HCT116 (cell line): Measurements from ENCODE around the gene KRTAP29-1. TPM values are rescaled to one million over a fixed set of nuclear protein-coding genes. Genes with fewer than 3 reads are reported as not detected.

Source experiments
- ATAC-seq: fragments of 200-7000 bp; cut with Tn5 transposase; 2 replicates; pipeline ENCODE4 v1.9.1; 2020; ENCODE audit warnings: mild to moderate bottlenecking, moderate library complexity
- BruUV-seq: library from RNA; stranded (reverse); fragments of 400-500 nt; replicated peaks from 2 replicates; lab custom pipeline; 2021; lab: Mats Ljungman, UMichigan
- CTCF ChIA-PET: fragments of 300-600 bp; sonication (Branson Sonifier 250); formaldehyde crosslinking; loops from one replicate; lab custom pipeline; 2021; ENCODE audit warnings: antibody characterized with exemption; lab: Charles Lee
- POLR2A ChIA-PET: fragments of 300-600, 350-600 bp; sonication (Branson Sonifier 250); formaldehyde crosslinking; loops from one replicate; lab custom pipeline; 2021; ENCODE audit warnings: antibody characterized with exemption; lab: Charles Lee
- RAD21 ChIA-PET, 2 experiments: fragments of 300-600 bp; sonication (Branson Sonifier 250); formaldehyde crosslinking; loops; one replicate each; lab custom pipeline; 2023; ENCODE audit warnings: low total read pairs in 2 of 2; ENCODE audit not compliant: uncharacterized antibody in 2 of 2, unreplicated experiment in 2 of 2, low non-redundant PET in 1 of 2; lab: Charles Lee
- DNase-seq: peaks from one replicate; pipeline ENCODE4 v3.0.0-alpha.2; 2010; ENCODE audit warnings: low read depth, low spot score
- H2AFZ ChIP-seq: fragments of 200-600 bp; shearing (Covaris generic), sonication (generic); 2 replicates; pipeline ENCODE4 v1.6.1; 2017; ENCODE audit warnings: low read depth, mixed run types, mixed read lengths, antibody characterized with exemption, low read length; ENCODE audit not compliant: poor library complexity, severe bottlenecking
- H3K27ac ChIP-seq: 2 replicates; pipeline ENCODE4 v1.5.1; 2012; ENCODE audit warnings: low read depth, low read length
- H3K27me3 ChIP-seq: fragments of 200-600 bp; sonication (generic); 2 replicates; pipeline ENCODE4 v1.6.1; 2016; ENCODE audit warnings: mixed run types, low read length, mixed read lengths; ENCODE audit not compliant: insufficient read depth
- H3K36me3 ChIP-seq, 2 experiments: fragments of 200-500 bp in 1 of 2; fragments of 200-600 bp in 1 of 2; sonication (Bioruptor generic) in 1 of 2; sonication (generic) in 1 of 2; 2 replicates each; pipeline versions ENCODE4 v1.5.1 to v1.6.1; 2014 to 2016; ENCODE audit warnings: low read length in 2 of 2, inconsistent platforms in 1 of 2, mixed read lengths in 1 of 2, mixed run types in 1 of 2; ENCODE audit not compliant: insufficient read depth in 2 of 2, control insufficient read depth in 1 of 2
- H3K4me1 ChIP-seq, 2 experiments: fragments of 200-600 bp in 1 of 2; sonication (generic) in 1 of 2; 2 replicates each; pipeline versions ENCODE4 v1.5.1 to v1.6.1; 2012 to 2017; ENCODE audit warnings: low read length in 2 of 2, inconsistent platforms in 1 of 2, mild to moderate bottlenecking in 1 of 2, mixed read lengths in 1 of 2, mixed run types in 1 of 2, moderate library complexity in 1 of 2; ENCODE audit not compliant: insufficient read depth in 2 of 2, control insufficient read depth in 1 of 2
- H3K4me2 ChIP-seq: fragments of 200-600 bp; sonication (generic); 2 replicates; pipeline ENCODE4 v1.6.1; 2017; ENCODE audit warnings: mixed run types, low read length, mixed read lengths
- H3K4me3 ChIP-seq, 2 experiments: fragments of 200-600 bp in 1 of 2; sonication (generic) in 1 of 2; replicated peaks in 1 of 2; 2 replicates each; pipeline ENCODE4 v1.5.1; 2011 to 2016; ENCODE audit warnings: low read length in 2 of 2, control low read depth in 1 of 2, low read depth in 1 of 2, mild to moderate bottlenecking in 1 of 2, mixed read lengths in 1 of 2, mixed run types in 1 of 2
- H3K79me2 ChIP-seq: fragments of 200-600 bp; sonication (generic); 2 replicates; pipeline ENCODE4 v1.6.1; 2017; ENCODE audit warnings: mild to moderate bottlenecking, mixed run types, low read length, moderate library complexity, mixed read lengths; ENCODE audit not compliant: insufficient read depth
- H3K9ac ChIP-seq: fragments of 200-600 bp; sonication (generic); 2 replicates; pipeline ENCODE4 v1.6.1; 2016; ENCODE audit warnings: low read length, mixed read lengths
- H3K9me2 ChIP-seq: fragments of 200-600 bp; sonication (generic), shearing (Covaris generic); 2 replicates; pipeline ENCODE4 v1.6.1; 2017; ENCODE audit warnings: mixed run types, mild to moderate bottlenecking, moderate library complexity; ENCODE audit not compliant: insufficient read depth
- H3K9me3 ChIP-seq, 2 experiments: fragments of 200-500 bp in 1 of 2; fragments of 200-600 bp in 1 of 2; sonication (Bioruptor generic) in 1 of 2; sonication (generic) in 1 of 2; 2 replicates each; pipeline ENCODE4 v1.6.1; 2014 to 2017; ENCODE audit warnings: low read length in 2 of 2, mixed read lengths in 2 of 2, inconsistent platforms in 1 of 2, low read depth in 1 of 2, mild to moderate bottlenecking in 1 of 2, mixed run types in 1 of 2, moderate library complexity in 1 of 2; ENCODE audit not compliant: control insufficient read depth in 1 of 2, insufficient read depth in 1 of 2
- H4K20me1 ChIP-seq: fragments of 200-600 bp; sonication (generic), shearing (Covaris generic); 2 replicates; pipeline ENCODE4 v1.6.1; 2017; ENCODE audit warnings: mixed run types, mild to moderate bottlenecking, moderate library complexity; ENCODE audit not compliant: insufficient read depth
- ELF1 ChIP-seq: IDR thresholded peaks from 2 replicates; pipeline ENCODE4 v1.6.1; 2012; ENCODE audit warnings: low read depth, borderline replicate concordance
- EZH2phosphoT487 ChIP-seq: fragments of 200-600 bp; IDR thresholded peaks from 2 replicates; pipeline ENCODE4 v1.6.1; 2018; ENCODE audit warnings: antibody characterized with exemption, borderline replicate concordance
- POLR2A ChIP-seq: IDR thresholded peaks from 2 replicates; pipeline ENCODE4 v1.7.0; 2011; ENCODE audit warnings: borderline replicate concordance; ENCODE audit not compliant: insufficient read depth, insufficient read length; ENCODE audit errors: extremely low read depth
- RAD21 ChIP-seq: IDR thresholded peaks from 2 replicates; pipeline ENCODE4 v1.6.1; 2012; ENCODE audit warnings: low read depth, mild to moderate bottlenecking
- SP1 ChIP-seq: IDR thresholded peaks from 2 replicates; pipeline ENCODE4 v1.6.1; 2012; ENCODE audit warnings: low read depth
- SRF ChIP-seq: IDR thresholded peaks from 2 replicates; pipeline ENCODE4 v1.6.1; 2012; ENCODE audit warnings: low read depth
- YY1 ChIP-seq: IDR thresholded peaks from 2 replicates; pipeline ENCODE4 v1.6.1; 2011; ENCODE audit warnings: low read length, low read depth, moderate library complexity, mild to moderate bottlenecking; ENCODE audit not compliant: insufficient replicate concordance; ENCODE audit errors: extremely low read depth
- intact Hi-C: fragments of 100-400 bp; cut with micrococcal nuclease; formaldehyde crosslinking; loops from 2 replicates; pipeline ENCODE4 v1.10.0; 2022
- total RNA-seq: library from RNA; stranded (reverse); gene quantifications from one replicate; pipeline ENCODE4 v1.2.1, GENCODE V29; 2021; ENCODE audit not compliant: unreplicated experiment
- TF ChIP-seq, protein P1 (sequence below): IDR thresholded peaks from 2 replicates; pipeline ENCODE4 v1.6.1; 2012
- TF ChIP-seq, protein P2 (sequence below): IDR thresholded peaks from 2 replicates; pipeline ENCODE4 v1.6.1; 2011; ENCODE audit warnings: mild to moderate bottlenecking, low read length, moderate library complexity; ENCODE audit not compliant: insufficient replicate concordance; ENCODE audit errors: extremely low read depth
- TF ChIP-seq, protein P3 (sequence below), 3 experiments: fragments of 200-600 bp in 1 of 3; sonication (generic) in 1 of 3; IDR thresholded peaks in 2 of 3; conservative IDR thresholded peaks in 1 of 3; 2 replicates each; pipeline ENCODE4 v1.5.1; 2012 to 2017; ENCODE audit warnings: low read depth in 2 of 3, low read length in 2 of 3, antibody characterized with exemption in 1 of 3, borderline replicate concordance in 1 of 3, control low read depth in 1 of 3, mild to moderate bottlenecking in 1 of 3, mixed read lengths in 1 of 3, mixed run types in 1 of 3, moderate library complexity in 1 of 3; ENCODE audit not compliant: insufficient read depth in 1 of 3

The KRTAP29-1 gene
- total RNA-seq, 1 experiment from 2014 or later = 0.22 TPM

DNA sequence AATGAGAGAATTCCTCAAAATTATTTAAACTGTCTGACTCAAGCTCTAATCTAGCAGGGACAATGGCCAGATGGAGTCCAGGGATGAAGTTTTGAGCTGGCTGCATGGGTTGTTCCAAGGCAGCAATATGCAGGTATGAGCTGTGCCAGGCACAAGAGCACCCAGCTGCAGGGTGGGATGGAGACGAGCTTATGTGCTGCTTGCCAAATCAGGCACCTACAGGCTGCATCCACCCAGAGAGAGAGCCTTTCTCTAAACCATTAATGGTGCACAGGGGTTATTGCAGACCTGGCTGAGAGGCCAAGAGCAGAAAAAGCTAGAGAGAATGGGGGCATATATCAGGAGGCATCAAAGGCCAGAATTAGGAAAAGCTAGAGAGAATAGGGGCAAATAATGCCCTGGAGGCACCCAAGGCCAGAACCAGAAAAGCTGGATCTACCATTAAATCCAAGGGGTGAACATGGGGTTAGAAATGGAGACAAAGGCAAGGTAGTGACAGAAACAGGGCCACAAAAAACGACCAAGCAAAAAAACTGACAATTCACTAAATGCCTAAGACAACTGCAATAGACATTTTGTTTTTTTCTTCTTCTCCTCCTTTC, 37.0 kb upstream of the KRTAP29-1 start:
- CTCF ChIA-PET = no interaction called here
- POLR2A ChIA-PET = no interaction called here
- H3K4me2 ChIP-seq = no peak overlapping the region
- TF ChIP-seq SRF = no peak
- no peak for TF ChIP-seq ELF1
- TF ChIP-seq SP1 = no peak
- TF ChIP-seq EZH2phosphoT487 = no peak
- TF ChIP-seq YY1 = no peak
- TF ChIP-seq, protein P1, sequence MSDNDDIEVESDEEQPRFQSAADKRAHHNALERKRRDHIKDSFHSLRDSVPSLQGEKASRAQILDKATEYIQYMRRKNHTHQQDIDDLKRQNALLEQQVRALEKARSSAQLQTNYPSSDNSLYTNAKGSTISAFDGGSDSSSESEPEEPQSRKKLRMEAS = no peak
- TF ChIP-seq, protein P2, sequence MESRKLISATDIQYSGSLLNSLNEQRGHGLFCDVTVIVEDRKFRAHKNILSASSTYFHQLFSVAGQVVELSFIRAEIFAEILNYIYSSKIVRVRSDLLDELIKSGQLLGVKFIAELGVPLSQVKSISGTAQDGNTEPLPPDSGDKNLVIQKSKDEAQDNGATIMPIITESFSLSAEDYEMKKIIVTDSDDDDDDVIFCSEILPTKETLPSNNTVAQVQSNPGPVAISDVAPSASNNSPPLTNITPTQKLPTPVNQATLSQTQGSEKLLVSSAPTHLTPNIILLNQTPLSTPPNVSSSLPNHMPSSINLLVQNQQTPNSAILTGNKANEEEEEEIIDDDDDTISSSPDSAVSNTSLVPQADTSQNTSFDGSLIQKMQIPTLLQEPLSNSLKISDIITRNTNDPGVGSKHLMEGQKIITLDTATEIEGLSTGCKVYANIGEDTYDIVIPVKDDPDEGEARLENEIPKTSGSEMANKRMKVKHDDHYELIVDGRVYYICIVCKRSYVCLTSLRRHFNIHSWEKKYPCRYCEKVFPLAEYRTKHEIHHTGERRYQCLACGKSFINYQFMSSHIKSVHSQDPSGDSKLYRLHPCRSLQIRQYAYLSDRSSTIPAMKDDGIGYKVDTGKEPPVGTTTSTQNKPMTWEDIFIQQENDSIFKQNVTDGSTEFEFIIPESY = no peak
- TF ChIP-seq, protein P3, sequence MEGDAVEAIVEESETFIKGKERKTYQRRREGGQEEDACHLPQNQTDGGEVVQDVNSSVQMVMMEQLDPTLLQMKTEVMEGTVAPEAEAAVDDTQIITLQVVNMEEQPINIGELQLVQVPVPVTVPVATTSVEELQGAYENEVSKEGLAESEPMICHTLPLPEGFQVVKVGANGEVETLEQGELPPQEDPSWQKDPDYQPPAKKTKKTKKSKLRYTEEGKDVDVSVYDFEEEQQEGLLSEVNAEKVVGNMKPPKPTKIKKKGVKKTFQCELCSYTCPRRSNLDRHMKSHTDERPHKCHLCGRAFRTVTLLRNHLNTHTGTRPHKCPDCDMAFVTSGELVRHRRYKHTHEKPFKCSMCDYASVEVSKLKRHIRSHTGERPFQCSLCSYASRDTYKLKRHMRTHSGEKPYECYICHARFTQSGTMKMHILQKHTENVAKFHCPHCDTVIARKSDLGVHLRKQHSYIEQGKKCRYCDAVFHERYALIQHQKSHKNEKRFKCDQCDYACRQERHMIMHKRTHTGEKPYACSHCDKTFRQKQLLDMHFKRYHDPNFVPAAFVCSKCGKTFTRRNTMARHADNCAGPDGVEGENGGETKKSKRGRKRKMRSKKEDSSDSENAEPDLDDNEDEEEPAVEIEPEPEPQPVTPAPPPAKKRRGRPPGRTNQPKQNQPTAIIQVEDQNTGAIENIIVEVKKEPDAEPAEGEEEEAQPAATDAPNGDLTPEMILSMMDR (IDR thresholded peaks at IDR 0.05 in 2 of 3, conservative IDR thresholded peaks at IDR 0.05 in 1 of 3; ENCODE audit: borderline replicate concordance in 1 of 3, insufficient read depth in 1 of 3, low read depth in 2 of 3, low read length in 2 of 3) = no peak
- no peak for TF ChIP-seq RAD21
- no peak for TF ChIP-seq POLR2A
- no peaks in the 10 kb centered on the region for H3K27me3 ChIP-seq
- peaks cover 3 to 9% of the 10 kb centered on the region in 2 experiments; a peak in 1 of 4 replicates for H3K9me3 ChIP-seq
- H3K79me2 ChIP-seq = no peaks in the 10 kb centered on the region
- H3K9ac ChIP-seq = no peak overlapping the region
- no peak overlapping the region for H3K4me3 ChIP-seq
- peaks cover 0 to 9% of the 10 kb centered on the region in 2 experiments; a peak in 1 of 4 replicates for H3K4me1 ChIP-seq
- intact Hi-C loops = no loop called here
- BruUV-seq = no TSS peak
- RAD21 ChIA-PET = interaction anchor here in 1 of 2 experiments (0.5 kb wide), 1 partner anchor 309 kb away, joined by 7 read pairs; no protein-coding TSS in a partner anchor
- DNase-seq (no peak), ATAC-seq (no peak)
- H4K20me1 ChIP-seq = no peaks in the 10 kb centered on the region
- no peak overlapping the region for H2AFZ ChIP-seq
- H3K9me2 ChIP-seq = no peaks in the 10 kb centered on the region
- no peak overlapping the region for H3K27ac ChIP-seq
- no peaks in the 10 kb centered on the region for H3K36me3 ChIP-seq
